ENCODE data around the gene SULT4A1. TPM values are rescaled to one million over a fixed set of nuclear protein-coding genes. Genes with fewer than 3 reads are reported as not detected.

SULT4A1 gene
- polyA plus RNA-seq, 1 experiment = 0.14 TPM

- Histone ChIP-seq H3K9me3 (ENCODE audit: control insufficient read depth, insufficient read depth, low read length) (no peaks in the 10 kb centered on the region; the same call in 1 of the 2 replicates), H3K27ac (ENCODE audit: low read depth, low read length) (no peak within 1 kb of the TSS), H3K4me3 (ENCODE audit: low read depth, low read length) (peak within 1 kb of the TSS; percentile 45), H3K27me3 (ENCODE audit: control insufficient read depth, insufficient read depth, low read length) (peaks cover 38% of the 10 kb centered on the region)
- no peak for TF ChIP-seq CTCF (IDR thresholded peaks at IDR 0.05; ENCODE audit: low read depth, low read length)
- DNase-seq (ENCODE audit: low read depth, low spot score) = no peak
- POLR2A ChIA-PET = no interaction called here
- CTCF ChIA-PET = interaction anchor here (0.6 kb wide), 1 partner anchor 67 kb away, joined by 4 read pairs; no protein-coding TSS in a partner anchor
Measured at GRCh38 chr22:43891360-43892182, 29.3 kb upstream of the SULT4A1 start, which contains the start of gene PNPLA5. Gene PNPLA5, minus strand, starts transcription at chr22:43892013. Its CDS starts 133 bp downstream, at chr22:43891880.

GRCh38 chr22:43890901-43891331 is 28.6 kb upstream of the SULT4A1 start:
- CTCF ChIA-PET = interaction anchor here (0.6 kb wide), 1 partner anchor 67 kb away, joined by 4 read pairs; no protein-coding TSS in a partner anchor

GRCh38 chr22:43889860-43890253 is 27.5 kb upstream of the SULT4A1 start:
- H3K9me3 ChIP-seq (ENCODE audit: control insufficient read depth, insufficient read depth, low read length) = no peaks in the 10 kb centered on the region; the same call in 1 of the 2 replicates
- peaks cover 38% of the 10 kb centered on the region for H3K27me3 ChIP-seq (ENCODE audit: control insufficient read depth, insufficient read depth, low read length)
- ChIA-PET CTCF (interaction anchor here (1.8 kb wide), 1 partner anchor 56 kb away, joined by 11 read pairs; no protein-coding TSS in a partner anchor), POLR2A (no interaction called here)
- peak; percentile 29 for TF ChIP-seq CTCF (IDR thresholded peaks at IDR 0.05; ENCODE audit: low read depth, low read length)
- H3K4me3 ChIP-seq (ENCODE audit: low read depth, low read length) = no peak overlapping the region
- no peak for DNase-seq (ENCODE audit: low read depth, low spot score)
- no peak overlapping the region for H3K27ac ChIP-seq (ENCODE audit: low read depth, low read length)

More at GRCh38 chr22:43890901-43891331, 28.6 kb upstream of the SULT4A1 start:
- peaks cover 38% of the 10 kb centered on the region for H3K27me3 ChIP-seq (ENCODE audit: control insufficient read depth, insufficient read depth, low read length)
- DNase-seq (ENCODE audit: low read depth, low spot score) = no peak
- no peak overlapping the region for H3K27ac ChIP-seq (ENCODE audit: low read depth, low read length)
- peak overlapping the region; percentile 45 for H3K4me3 ChIP-seq (ENCODE audit: low read depth, low read length)
- no peaks in the 10 kb centered on the region; the same call in 1 of the 2 replicates for H3K9me3 ChIP-seq (ENCODE audit: control insufficient read depth, insufficient read depth, low read length)
- no peak for TF ChIP-seq CTCF (IDR thresholded peaks at IDR 0.05; ENCODE audit: low read depth, low read length)
- POLR2A ChIA-PET = no interaction called here

GRCh38 chr22:43889201-43889859 is 27.0 kb upstream of the SULT4A1 start:
- CTCF ChIA-PET = interaction anchor here (0.5 to 1.8 kb wide), 2 partner anchors 56 to 276 kb away, joined by 4 to 11 read pairs; no protein-coding TSS in a partner anchor
- TF ChIP-seq CTCF (IDR thresholded peaks at IDR 0.05; ENCODE audit: low read depth, low read length) = no peak
- POLR2A ChIA-PET = no interaction called here

More at GRCh38 chr22:43889201-43889859, 27.0 kb upstream of the SULT4A1 start:
- H3K9me3 ChIP-seq (ENCODE audit: control insufficient read depth, insufficient read depth, low read length) = no peaks in the 10 kb centered on the region; the same call in 1 of the 2 replicates
- H3K27ac ChIP-seq (ENCODE audit: low read depth, low read length) = no peak overlapping the region
- peaks cover 38% of the 10 kb centered on the region for H3K27me3 ChIP-seq (ENCODE audit: control insufficient read depth, insufficient read depth, low read length)
- no peak for DNase-seq (ENCODE audit: low read depth, low spot score)
- no peak overlapping the region for H3K4me3 ChIP-seq (ENCODE audit: low read depth, low read length)
